Panc1 (cell line): ENCODE measurements around the gene SLC7A6.

Experiments
- CTCF ChIP-seq: fragments of 450-650 bp; IDR thresholded peaks from 2 replicates; pipeline ENCODE4 v1.5.1; 2017; ENCODE audit warnings: mild to moderate bottlenecking
- POLR2AphosphoS5 ChIP-seq: IDR thresholded peaks from 2 replicates; pipeline ENCODE4 v1.6.1; 2012; ENCODE audit warnings: mild to moderate bottlenecking, low read depth, low read length, moderate library complexity
- REST ChIP-seq, 2 experiments: IDR thresholded peaks; 2 replicates each; pipeline ENCODE4 v1.6.1; 2011 to 2012; ENCODE audit warnings: low read depth in 2 of 2, control low read depth in 1 of 2, low read length in 1 of 2, mild to moderate bottlenecking in 1 of 2, moderate library complexity in 1 of 2; ENCODE audit not compliant: insufficient read depth in 1 of 2
- SIN3A ChIP-seq: IDR thresholded peaks from 2 replicates; pipeline ENCODE4 v1.6.1; 2012; ENCODE audit warnings: low read depth, mild to moderate bottlenecking, low read length, moderate library complexity, borderline replicate concordance; ENCODE audit not compliant: insufficient read depth
- TCF7L2 ChIP-seq: IDR thresholded peaks from 2 replicates; pipeline ENCODE4 v1.6.1; 2011; ENCODE audit warnings: mild to moderate bottlenecking, low read depth, low read length, inconsistent platforms

DNA sequence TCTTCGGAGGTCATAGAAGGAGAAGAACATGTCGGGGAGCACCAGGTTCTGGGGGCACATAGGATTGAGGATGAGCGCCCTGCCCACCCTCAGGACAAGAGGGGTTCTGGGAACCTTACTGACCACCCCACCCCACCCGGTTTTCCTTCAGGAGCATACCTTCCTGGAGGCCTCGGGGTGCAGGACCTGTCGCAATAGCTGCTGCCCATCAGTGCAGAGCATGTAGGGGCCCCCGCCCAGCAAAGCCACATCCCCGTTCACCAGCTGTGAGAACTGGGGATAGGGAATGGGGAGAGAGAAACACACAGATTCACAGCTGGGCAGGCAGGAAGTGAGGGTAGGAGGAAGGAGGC, 30.5 kb upstream of the SLC7A6 start:
- TF ChIP-seq CTCF (no peak), POLR2AphosphoS5 (no peak), REST (IDR thresholded peaks at IDR 0.05; ENCODE audit: insufficient read depth in 1 of 2, low read depth in 2 of 2, low read length in 1 of 2) (no peak), TCF7L2 (no peak), SIN3A (no peak)
